ENCODE data around the gene SRL. TPM values are rescaled to one million over a fixed set of nuclear protein-coding genes. Genes with fewer than 3 reads are reported as not detected.

The SRL gene
- total and polyA plus RNA-seq, 2 of the 4 experiments (the other 2 are of a cell fraction) = under 0.01 to 0.14 TPM

DNA sequence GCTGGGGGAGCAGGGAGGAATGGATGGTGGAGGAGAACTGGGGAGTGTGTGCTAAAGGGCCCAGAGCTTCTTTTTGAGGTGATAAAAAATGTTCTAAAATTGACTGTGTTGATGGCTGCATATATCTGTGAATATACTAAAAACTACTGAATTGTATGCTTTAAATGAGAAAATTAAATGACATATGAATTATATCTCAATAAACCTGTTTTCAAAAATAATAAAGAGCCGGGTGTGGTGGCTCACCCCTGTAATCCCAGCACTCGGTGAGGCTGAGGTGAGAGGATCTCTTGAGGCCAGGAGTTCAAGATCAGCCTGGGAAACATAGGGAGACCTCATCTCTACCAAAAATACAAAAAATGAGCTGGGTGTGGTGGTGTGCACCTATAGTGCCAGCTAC, 16.8 kb downstream of the SRL start:
- no peak overlapping the region for H4K8ac ChIP-seq (ENCODE audit: low read depth in 2 of 2, low read length in 2 of 2)
- ChIA-PET CTCF (no interaction called here), POLR2A (ENCODE audit: unreplicated experiment) (no interaction called here)
- H2BK20ac ChIP-seq (ENCODE audit: low read depth, low read length) = no peak overlapping the region
- no peak overlapping the region for H3K23ac ChIP-seq (ENCODE audit: low read depth, low read length)
- in situ Hi-C loops (cut with MboI; ENCODE audit: low sequenced_read_pairs) (no loop called here), intact Hi-C loops (cut with micrococcal nuclease) (no loop called here), dilution Hi-C loops (cut with HindIII; ENCODE audit: low sequenced_read_pairs, unreplicated experiment) (no loop called here)
- H3K4me2 ChIP-seq (ENCODE audit: low read depth, low read length) = no peak overlapping the region
- no TSS peak for BruUV-seq (replicated peaks)
- no peak overlapping the region for H2BK15ac ChIP-seq (ENCODE audit: low read depth, low read length)
- no CpG with 5 or more reads among the region's 2 CpGs for WGBS, 2 experiments (ENCODE audit: extremely low coverage in 2 of 2, insufficient read length in 1 of 2)
- H4K5ac ChIP-seq (ENCODE audit: low read depth, low read length) = no peak overlapping the region
- H3K27ac ChIP-seq (ENCODE audit: insufficient read depth, low read length) = no peak overlapping the region
- H3K36me3 ChIP-seq (ENCODE audit: control insufficient read depth, insufficient read depth, low read length) = no peaks in the 10 kb centered on the region
- H2AK5ac ChIP-seq (ENCODE audit: low read depth, low read length) = no peak overlapping the region
- no peak overlapping the region for H2AK9ac ChIP-seq (replicated peaks; ENCODE audit: low read depth, low read length, poor library complexity)
- H3K9me3 ChIP-seq (ENCODE audit: control insufficient read depth, insufficient read depth, low read length) = peaks cover 4% of the 10 kb centered on the region; the same call in 1 of the 2 replicates
- no peak for DNase-seq
- H3K18ac ChIP-seq (ENCODE audit: low read depth, low read length) = no peak overlapping the region
- H3K27me3 ChIP-seq (ENCODE audit: control insufficient read depth, insufficient read depth, low read length) = peaks cover 2% of the 10 kb centered on the region
- H3K4me1 ChIP-seq (ENCODE audit: control insufficient read depth, insufficient read depth, low read length) = no peaks in the 10 kb centered on the region
- no peaks in the 10 kb centered on the region for H3K79me1 ChIP-seq (ENCODE audit: low read depth in 1 of 2, low read length in 2 of 2)
- no peak overlapping the region for H3K14ac ChIP-seq (replicated peaks; ENCODE audit: low read depth, low read length)
- no peak overlapping the region for H3K9ac ChIP-seq (ENCODE audit: low read depth, low read length)
- no peak for ATAC-seq (ENCODE audit: low read depth)
- H2BK5ac ChIP-seq (ENCODE audit: low read depth, low read length, poor library complexity, severe bottlenecking) = no peak overlapping the region
- H2AFZ ChIP-seq (replicated peaks; ENCODE audit: low read length, poor library complexity) = no peak overlapping the region
- no peaks in the 10 kb centered on the region for H3K9me1 ChIP-seq (ENCODE audit: insufficient read depth, low read length)
- TF ChIP-seq RAD21 (IDR thresholded peaks at IDR 0.05; ENCODE audit: low read length) (no peak), SMC3 (IDR thresholded peaks at IDR 0.05; ENCODE audit: low read depth, low read length) (no peak), FOS (IDR thresholded peaks at IDR 0.05; ENCODE audit: low read depth, low read length) (no peak), NFE2L2 (IDR thresholded peaks at IDR 0.05; ENCODE audit: low read depth, low read length) (no peak)
- no peak overlapping the region for H2BK120ac ChIP-seq (ENCODE audit: low read depth, low read length)
- H4K91ac ChIP-seq (ENCODE audit: insufficient read depth, low read depth, low read length) = no peak overlapping the region
- H3K4ac ChIP-seq (ENCODE audit: low read depth, low read length) = no peak overlapping the region
- H3K56ac ChIP-seq (ENCODE audit: extremely low read depth, insufficient read depth, low read length) = no peak overlapping the region
- no peak overlapping the region for H3K4me3 ChIP-seq (ENCODE audit: insufficient read depth, low read depth, low read length)
- H4K20me1 ChIP-seq (ENCODE audit: insufficient read depth, low read length) = no peaks in the 10 kb centered on the region
